GM18907 (cell line): ENCODE results near the gene CRTAP.
"Not testable (repeated sequence)": the region's sequence is repeated elsewhere in the genome, so short reads cannot be mapped to it uniquely, and the experiment has no call there.

ENCODE experiments used
- ATAC-seq: cut with Tn5 transposase; IDR thresholded peaks from one replicate; pipeline ENCODE4 v1.9.1; 2021; ENCODE audit warnings: mild to moderate bottlenecking, moderate library complexity; ENCODE audit not compliant: unreplicated experiment

Gene CRTAP

DNA sequence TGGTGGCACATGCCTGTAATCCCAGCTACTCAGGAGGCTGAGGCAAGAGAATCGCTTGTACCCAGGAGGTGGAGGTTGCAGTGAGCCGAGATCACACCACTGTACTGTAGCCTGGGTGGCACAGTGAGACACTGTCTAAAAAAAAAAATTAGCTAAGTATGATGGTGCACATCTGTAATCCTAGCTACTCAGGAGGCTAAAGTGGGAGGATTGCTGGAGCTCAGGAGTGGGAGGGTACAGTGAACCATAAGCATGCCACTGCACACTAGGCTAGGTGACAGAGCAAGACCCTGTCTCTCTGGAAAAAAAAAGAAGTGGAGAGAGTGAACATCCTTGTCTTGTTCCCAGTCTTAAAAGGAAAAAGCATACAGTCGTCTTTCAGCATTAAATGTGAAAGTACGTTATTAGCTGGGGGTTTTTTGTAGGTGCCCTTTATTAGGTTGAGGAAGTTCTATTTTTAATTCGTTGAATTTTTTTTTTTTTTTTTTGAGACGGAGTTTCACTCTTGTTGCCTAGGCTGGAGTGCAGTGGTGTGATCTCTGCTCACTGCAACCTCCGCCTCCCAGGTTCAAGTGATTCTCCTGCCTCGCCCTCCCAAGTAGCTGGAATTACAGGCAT is 25.3 kb downstream of the CRTAP start:
- not testable (repeated sequence) for ATAC-seq

DNA sequence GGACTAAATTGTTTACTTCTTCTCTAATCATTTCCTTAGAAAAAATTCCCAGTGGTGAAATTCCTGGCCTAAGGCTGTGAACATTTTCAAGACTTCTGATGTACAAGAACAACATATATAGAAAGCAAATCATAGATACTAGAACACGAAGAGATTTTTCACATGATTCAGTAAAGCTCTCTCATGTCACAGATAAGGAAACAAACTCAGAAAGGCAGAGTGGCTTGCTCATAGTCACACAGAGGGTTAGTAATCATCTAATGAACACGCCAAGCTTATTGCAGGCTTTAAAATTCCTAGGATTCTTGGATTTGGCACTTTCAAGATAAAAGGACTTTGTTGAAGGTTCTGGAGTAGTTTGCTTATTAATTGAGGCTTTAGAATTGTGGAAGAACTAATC is 26.2 kb downstream of the CRTAP start:
- no peak for ATAC-seq

GRCh38 chr3:33141006-33141405 is 27.2 kb downstream of the CRTAP start:
- ATAC-seq, result no peak

DNA sequence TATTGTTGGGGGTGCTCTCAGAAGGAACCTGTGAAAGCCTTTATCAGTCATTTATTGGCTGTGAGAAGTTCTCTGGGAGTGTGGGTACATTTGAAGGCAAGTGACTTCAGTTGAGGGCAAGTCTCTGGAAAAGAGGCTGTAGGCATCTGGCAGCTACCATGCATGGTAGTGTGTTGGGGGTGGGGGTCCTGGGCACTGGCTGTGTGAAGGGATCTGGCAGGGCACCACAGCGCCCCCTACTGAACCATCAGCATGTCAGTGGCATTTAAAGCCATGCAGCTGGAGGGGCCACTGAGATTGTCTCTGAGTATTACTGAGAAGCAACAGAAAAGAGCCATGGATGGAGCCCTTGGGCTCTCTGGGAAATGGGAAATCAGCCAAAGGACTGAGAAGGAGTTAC is 30.6 kb downstream of the CRTAP start:
- ATAC-seq, result no peak

GRCh38 chr3:33145221-33145900 is 31.5 kb downstream of the CRTAP start:
- no peak for ATAC-seq

DNA sequence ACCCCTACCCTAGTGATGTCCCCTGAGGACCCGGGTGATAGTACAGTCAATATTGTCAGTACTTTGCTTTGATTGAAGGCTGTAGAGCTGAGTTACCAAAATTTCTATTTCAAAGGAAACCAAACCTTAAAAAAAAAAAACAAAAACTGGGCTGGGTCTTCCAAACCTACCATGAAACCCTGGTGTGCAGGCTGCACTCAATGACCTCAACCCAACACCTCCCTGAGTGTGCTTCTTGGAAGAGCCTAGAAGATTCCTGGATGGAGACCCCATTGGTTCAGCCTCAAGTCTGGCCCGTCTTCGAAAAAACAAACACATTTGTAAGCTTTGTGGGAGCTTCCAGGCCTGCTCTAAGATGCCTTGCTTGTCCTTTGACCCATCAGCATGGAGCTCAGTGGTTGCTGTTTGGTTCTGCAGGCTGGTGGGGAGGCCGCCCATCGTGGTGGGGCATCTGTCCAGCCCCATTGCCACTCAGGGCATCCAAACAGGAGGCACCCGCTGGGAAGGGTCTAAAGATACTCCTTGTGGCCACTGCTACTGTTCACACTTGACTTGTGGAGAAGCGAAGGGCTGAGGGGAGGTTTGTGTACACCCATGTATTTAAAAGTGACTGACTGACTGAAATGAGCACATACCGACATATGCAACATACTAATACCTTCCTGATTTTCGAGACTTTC is 32.2 kb downstream of the CRTAP start:
- ATAC-seq, result no peak

DNA sequence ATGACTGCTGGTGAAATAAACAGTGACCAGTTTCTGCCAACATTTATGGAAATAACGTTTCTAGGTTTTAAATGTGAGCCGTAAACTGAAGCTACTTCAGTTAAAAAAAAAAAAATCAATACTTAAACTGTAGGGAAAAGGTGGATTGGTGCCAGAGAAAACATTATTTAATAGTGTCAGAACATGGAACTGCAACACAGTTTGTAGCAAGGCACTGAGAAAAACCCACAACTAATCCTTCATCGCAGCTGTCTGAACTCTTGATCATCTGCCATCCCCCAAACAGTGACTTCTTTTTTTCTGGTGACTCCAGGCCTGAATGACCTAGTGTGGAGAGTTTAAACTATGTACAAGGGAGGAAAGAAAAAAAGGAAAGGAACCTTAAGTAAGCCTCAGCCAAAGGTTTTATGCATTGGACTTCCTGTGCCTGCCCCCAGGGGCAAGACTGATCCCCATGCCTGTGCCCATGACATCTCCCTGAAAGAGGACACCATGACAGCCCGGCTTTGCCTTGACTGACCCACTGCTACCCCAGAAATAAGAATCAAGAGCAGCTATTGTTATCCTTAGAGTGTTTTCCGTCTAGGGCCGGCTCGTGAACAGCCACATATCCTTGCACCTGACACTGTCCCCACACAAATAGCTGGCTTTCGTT is 33.1 kb downstream of the CRTAP start:
- no peak for ATAC-seq

- no peak for ATAC-seq
Measured at GRCh38 chr3:33149342-33149741, 35.5 kb downstream of the CRTAP start.

DNA sequence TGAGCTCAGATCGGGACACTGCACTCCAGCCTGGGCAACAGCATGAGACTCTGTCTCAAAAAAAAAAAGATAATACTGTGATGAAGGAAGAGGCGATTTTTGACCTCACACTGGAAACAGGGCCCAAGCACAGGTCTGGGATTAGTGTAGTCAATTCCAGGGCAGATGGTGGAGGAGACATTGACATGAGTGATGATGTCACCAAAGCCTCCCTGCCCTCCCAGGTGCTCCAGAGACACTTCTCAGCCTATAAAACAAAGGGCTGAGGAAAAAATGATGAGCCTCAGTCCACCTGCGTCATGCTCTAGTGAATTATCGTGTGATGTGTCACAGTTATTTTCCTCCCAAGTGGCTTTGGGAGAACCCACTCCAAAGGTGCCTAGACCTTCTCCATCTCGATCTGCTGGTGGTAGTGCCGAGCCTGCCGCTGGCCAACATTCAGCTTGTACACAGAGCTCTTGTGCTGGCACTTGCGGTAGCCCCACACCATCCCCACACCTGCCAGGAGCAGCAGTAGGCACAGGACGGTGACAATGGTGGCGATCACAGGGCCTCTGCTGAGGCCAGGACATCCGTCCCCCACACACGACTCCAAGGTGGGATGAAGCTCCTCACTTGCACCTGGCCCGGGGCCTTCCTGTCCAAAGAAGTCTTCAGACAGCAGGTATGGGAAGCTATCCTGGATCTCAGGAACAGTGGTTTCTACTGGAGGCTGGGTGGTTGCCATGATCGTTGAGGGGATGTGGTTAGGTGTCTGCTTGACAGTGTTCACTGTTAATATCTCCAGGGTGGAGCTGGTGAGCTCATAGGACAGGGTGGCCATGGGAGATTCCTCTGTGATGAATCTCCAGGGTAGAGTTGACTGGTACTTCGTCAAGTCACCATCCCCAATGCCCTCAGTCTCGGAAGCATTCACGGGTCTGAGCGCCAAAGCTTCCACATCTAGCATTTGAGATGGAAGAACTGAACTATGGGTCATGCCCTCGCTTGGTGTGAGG is 38.8 kb downstream of the CRTAP start:
- no peak for ATAC-seq

GRCh38 chr3:33153782-33154181 is 40.0 kb downstream of the CRTAP start:
- no peak for ATAC-seq

GRCh38 chr3:33155301-33155700 is 41.5 kb downstream of the CRTAP start:
- no peak for ATAC-seq

DNA sequence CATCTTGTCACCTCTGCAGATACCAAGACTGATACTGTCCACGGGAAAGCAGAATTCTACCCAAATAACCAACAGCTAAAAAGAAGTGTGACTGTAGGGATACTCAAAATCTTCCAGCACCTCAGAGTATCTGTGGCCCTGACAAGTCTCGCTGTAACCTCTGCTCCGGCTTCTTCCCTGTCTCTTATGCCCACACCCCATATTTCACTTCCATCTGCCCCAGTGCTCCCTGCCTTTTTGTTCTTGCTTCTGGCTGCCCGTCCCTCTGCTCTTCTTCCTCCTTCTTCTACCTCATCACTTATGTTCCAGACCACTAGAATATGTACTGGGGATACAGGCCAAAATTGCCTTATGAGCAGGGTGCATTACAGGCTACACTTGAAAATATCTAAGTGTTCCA is 45.4 kb downstream of the CRTAP start:
- no peak for ATAC-seq

DNA sequence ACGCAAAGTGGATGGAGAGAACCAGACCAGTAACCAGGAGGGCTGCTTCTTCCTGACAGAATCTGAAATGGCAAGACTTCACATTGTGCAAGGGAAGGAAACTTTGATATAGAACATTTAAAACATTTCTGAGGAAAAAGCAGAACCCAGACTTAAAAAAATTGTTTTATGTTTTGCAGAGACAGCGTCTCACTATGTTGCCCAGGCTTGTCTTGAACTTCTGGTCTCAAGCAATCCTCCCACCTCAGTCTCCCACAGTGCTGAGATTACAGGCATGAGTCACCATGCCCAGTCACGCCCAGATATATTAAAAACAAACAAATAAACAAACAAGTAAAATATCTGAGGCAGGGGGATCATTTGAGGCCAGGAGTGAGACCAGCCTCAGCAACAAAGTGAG is 46.2 kb downstream of the CRTAP start:
- ATAC-seq, result no peak

GRCh38 chr3:33162621-33163020 is 48.8 kb downstream of the CRTAP start:
- ATAC-seq, result not testable (repeated sequence)

DNA sequence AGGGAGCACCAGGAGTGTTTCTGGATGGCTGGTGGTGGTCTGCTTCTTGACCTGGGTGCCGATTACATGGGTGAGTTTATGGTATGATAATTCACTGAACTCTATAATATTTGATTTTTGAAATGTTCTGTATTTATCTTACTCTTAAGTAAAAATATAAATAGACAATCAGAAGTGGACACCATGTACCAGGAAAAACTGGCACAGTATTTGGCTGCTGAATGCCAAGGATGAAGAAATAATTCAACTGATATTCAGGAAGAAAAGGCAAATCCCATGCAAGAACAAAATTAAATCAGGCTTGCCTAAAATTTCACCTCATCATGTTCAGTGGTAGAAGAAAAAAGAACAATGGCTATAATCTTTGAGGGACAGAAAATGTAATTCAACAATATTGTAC is 51.6 kb downstream of the CRTAP start:
- ATAC-seq, result no peak

GRCh38 chr3:33166095-33166494 is 52.3 kb downstream of the CRTAP start:
- ATAC-seq, result no peak

DNA sequence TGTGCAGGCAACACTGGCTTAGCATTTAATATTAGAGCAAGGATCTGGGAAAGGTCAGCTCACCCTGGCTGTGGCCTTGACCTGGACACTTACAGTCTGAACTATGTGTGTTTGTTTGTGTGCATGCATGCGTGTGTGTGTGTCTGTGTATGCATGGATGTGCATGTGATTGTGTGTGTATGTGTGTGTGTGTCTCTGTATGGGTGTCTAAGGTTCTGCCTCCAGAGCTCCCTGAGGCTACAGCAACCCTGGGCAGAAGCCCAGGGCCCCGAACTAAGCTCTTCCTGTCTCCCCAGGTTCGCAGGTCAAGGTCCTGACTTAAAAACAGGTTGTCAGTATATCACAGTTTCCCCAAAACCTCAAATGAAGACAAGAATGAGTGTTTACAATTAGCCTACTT is 53.5 kb downstream of the CRTAP start:
- no peak for ATAC-seq

DNA sequence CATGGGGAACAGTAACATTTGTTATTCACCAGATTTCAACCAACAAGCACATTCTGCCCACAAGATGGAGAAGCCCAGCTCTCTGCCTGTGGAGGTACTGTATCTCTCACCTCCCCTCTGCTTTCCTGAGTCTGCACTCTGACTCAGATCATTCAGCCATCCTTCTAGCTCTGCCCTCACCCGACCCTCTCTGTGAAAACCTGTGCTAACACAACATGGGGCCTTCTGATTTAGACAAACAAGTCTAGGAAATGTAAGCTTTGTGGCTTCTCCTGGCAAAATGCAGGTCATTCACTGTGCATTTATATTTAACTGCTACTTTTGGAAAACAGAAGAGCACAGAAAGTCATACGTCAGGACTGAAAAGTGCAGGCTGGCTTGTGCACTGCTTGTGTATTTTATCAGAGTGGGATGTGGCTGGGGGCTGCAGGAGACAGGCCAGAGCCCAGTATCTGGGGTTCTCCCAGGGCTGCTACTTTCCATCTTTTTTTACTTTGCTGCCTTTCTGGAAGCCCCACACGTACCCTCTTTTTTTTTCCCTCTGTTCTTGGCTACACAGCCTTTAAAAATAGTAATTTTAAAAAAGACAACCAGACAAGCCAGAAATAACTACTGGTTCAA is 54.0 kb downstream of the CRTAP start:
- no peak for ATAC-seq

DNA sequence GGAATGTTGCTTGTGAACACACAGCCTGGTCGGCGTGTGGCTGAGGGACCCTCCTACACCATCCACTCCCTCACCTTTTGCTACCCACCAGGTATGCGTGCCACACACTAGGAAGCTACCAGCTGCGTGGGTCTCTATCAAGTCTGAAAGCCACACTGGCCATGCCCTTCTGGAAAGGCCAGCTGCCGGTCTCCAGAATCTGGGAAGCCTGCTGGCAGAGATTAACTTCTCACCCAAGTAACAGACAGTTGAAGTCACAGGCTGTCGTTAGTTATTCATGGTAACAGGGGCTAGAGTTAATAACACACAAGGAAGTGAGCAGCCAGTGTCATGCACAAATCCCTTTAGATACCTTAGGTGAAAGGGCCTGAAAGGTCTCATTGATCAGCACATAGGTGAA is 56.7 kb downstream of the CRTAP start:
- ATAC-seq, result no peak

DNA sequence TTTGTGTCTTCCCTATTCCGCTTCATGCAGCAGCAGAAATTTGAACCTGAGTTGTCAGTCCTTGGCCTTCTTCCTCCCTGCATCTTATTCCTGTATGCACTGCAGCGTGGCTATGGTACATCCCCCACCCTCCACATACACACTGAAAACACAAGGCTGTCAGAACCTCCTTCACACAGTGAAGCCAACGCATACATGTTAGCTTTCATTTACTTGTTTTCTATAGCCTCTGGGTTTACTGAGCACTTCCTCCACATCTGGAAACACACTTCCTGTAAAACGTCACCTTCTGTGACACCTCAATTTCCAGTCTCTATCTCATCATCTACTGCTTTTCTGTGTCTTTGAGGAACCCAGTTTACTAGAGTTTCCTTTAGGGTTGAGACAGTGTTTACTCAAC is 57.8 kb downstream of the CRTAP start:
- no peak for ATAC-seq
